Esophagus squamous epithelium (tissue), 4 donors: Measurements from ENCODE around the gene C6orf132.
A peak's percentile ranks its signal among the peaks of the same experiment; 100 is the strongest.

ENCODE experiments used
- CTCF ChIP-seq, 6 experiments: fragments of 450-650 bp in 4 of 6; fragments of 200-600 bp in 2 of 6; sonication (generic) in 2 of 6; IDR thresholded peaks; one replicate each; pipeline ENCODE4 v1.5.1; 2016 to 2019; ENCODE audit warnings: antibody characterized with exemption in 6 of 6, mild to moderate bottlenecking in 4 of 6, moderate library complexity in 4 of 6
- POLR2A ChIP-seq, 4 donors: fragments of 450-650 bp; IDR thresholded peaks; one replicate each; pipeline ENCODE4 v1.6.1; 2017; ENCODE audit warnings: antibody characterized with exemption in 4 of 4, mild to moderate bottlenecking in 4 of 4, moderate library complexity in 3 of 4

GRCh38 chr6:42166444-42167141 is 24.2 kb upstream of the C6orf132 start:
- TF ChIP-seq CTCF (IDR thresholded peaks at IDR 0.05) (peak; percentile 82 to 97 (median 96)), POLR2A (IDR thresholded peaks at IDR 0.05) (no peak)
